ENCODE measurements around the gene RAD9A.

The RAD9A gene

GRCh38 chr11:67375320-67376055 lies 16.3 kb upstream of the RAD9A start:
- DNase-seq = no peak

GRCh38 chr11:67376063-67376820 lies 15.5 kb upstream of the RAD9A start:
- no peak for DNase-seq

- no peak for DNase-seq
Measured at GRCh38 chr11:67376873-67377808, 14.6 kb upstream of the RAD9A start.

GRCh38 chr11:67378544-67378943 lies 13.2 kb upstream of the RAD9A start:
- DNase-seq = no peak

GRCh38 chr11:67379061-67380058 lies 12.4 kb upstream of the RAD9A start:
- no peak for DNase-seq

- DNase-seq = no peak
Measured at GRCh38 chr11:67381244-67381972, 10.4 kb upstream of the RAD9A start.

- peak; percentile 74 for DNase-seq
Measured at GRCh38 chr11:67382276-67383136, 9.3 kb upstream of the RAD9A start.

GRCh38 chr11:67384851-67385366 lies 6.9 kb upstream of the RAD9A start:
- no peak for DNase-seq

- DNase-seq = no peak
Measured at GRCh38 chr11:67387069-67387468, 4.7 kb upstream of the RAD9A start.

- no peak for DNase-seq
Measured at GRCh38 chr11:67387518-67387917, 4.3 kb upstream of the RAD9A start.

GRCh38 chr11:67389477-67389876 lies 2.3 kb upstream of the RAD9A start:
- peak; percentile 88 for DNase-seq

- DNase-seq = no peak
Measured at GRCh38 chr11:67390947-67391303, 861 bp upstream of the RAD9A start.

- no peak for DNase-seq
Measured at GRCh38 chr11:67392183-67392715, 463 bp downstream of the RAD9A start.

GRCh38 chr11:67393437-67393836 lies 1.7 kb downstream of the RAD9A start:
- no peak for DNase-seq

- DNase-seq = no peak
Measured at GRCh38 chr11:67393990-67394389, 2.2 kb downstream of the RAD9A start.

GRCh38 chr11:67395555-67396258 lies 3.9 kb downstream of the RAD9A start:
- DNase-seq = no peak

GRCh38 chr11:67396259-67396581 lies 4.4 kb downstream of the RAD9A start:
- no peak for DNase-seq

- DNase-seq = no peak
Measured at GRCh38 chr11:67396587-67397389, 5.0 kb downstream of the RAD9A start.

All from 8988T (cell line).